Progenitor cell of endocrine pancreas (in vitro differentiated cells): ENCODE results near the gene VWA3B. TPM values are rescaled to one million over a fixed set of nuclear protein-coding genes. Genes with fewer than 3 reads are reported as not detected.
"Not testable (repeated sequence)": the region's sequence is repeated elsewhere in the genome, so short reads cannot be mapped to it uniquely, and the experiment has no call there.

Source experiments
- DNase-seq: peaks from one replicate; pipeline ENCODE4 v3.0.0; 2021; ENCODE audit warnings: low spot score; ENCODE audit not compliant: unreplicated experiment
- H3K27ac Mint-ChIP-seq: 2 replicates; pipeline ENCODE4 v1.8.0; 2021; ENCODE audit warnings: mild to moderate bottlenecking, moderate library complexity, mixed read lengths
- H3K27me3 Mint-ChIP-seq: 2 replicates; pipeline ENCODE4 v1.8.0; 2021; ENCODE audit warnings: mixed read lengths
- H3K36me3 Mint-ChIP-seq: 2 replicates; pipeline ENCODE4 v1.8.0; 2022; ENCODE audit warnings: mixed read lengths; ENCODE audit not compliant: insufficient read depth
- H3K4me1 Mint-ChIP-seq: 2 replicates; pipeline ENCODE4 v1.8.0; 2021; ENCODE audit warnings: low read depth, mixed read lengths
- H3K4me3 Mint-ChIP-seq: 2 replicates; pipeline ENCODE4 v1.8.0; 2021; ENCODE audit warnings: low read depth, mild to moderate bottlenecking, moderate library complexity, mixed read lengths
- H3K9me3 Mint-ChIP-seq: 2 replicates; pipeline ENCODE4 v1.8.0; 2021; ENCODE audit warnings: low read depth, mixed read lengths
- total RNA-seq: library from RNA; stranded (reverse); gene quantifications from 2 replicates; pipeline ENCODE4 v1.2.1, GENCODE V29; 2021
- TF ChIP-seq, protein P1 (sequence below): fragments of 200-600 bp; sonication (generic); IDR thresholded peaks from one replicate; pipeline ENCODE4 v1.5.0; 2021; ENCODE audit warnings: antibody characterized with exemption, mild to moderate bottlenecking; ENCODE audit not compliant: unreplicated experiment

The VWA3B gene
- total RNA-seq, 1 donor from 2014 or later: 0.12 TPM

DNA sequence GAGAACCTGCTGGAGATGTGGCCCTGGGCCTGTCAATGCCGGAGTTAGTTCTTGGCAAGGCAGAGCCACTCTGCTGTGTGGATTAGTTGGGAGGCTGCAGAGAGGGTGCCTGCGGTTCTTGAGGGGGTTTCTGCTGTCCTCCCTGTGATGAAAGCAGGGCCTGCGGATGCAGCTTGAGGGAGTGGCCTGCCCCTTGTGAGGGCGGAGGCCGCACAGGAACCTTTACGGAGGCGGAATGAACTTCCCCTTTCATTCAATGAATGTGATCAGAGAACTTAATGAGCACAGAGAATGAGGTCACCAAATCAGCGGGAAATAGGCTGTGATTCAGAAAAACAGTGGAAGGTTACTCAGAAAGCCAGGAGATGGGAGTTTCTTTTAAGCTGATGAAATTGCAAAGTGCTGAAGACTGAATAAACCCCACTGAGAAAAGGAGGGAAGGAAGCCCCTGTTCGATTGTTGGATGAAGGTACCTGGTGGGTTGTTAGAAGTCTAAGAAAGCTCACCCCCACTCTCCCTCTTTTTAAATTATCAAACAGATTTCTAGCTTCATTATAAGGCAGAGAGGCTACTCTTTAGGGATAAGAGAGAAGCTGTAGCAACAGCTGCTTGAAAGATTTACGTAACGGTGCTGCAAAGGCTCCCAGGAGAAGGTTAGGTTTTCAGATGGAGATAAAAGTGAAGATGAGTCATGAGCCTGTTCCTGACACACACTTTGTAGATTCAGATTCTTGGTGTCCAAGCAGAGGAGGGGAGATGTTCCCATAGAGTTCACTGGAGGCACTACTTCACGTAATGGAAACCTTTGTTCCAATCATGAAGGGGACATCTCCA is 47.4 kb downstream of the VWA3B start:
- Mint-ChIP-seq H3K4me3 (no peak overlapping the region), H3K27me3 (peaks cover 32% of the 10 kb centered on the region), H3K9me3 (peaks cover 3% of the 10 kb centered on the region), H3K36me3 (no peaks in the 10 kb centered on the region), H3K27ac (no peak overlapping the region), H3K4me1 (peaks cover 7% of the 10 kb centered on the region)
- DNase-seq: no peak
- TF ChIP-seq, protein P1, sequence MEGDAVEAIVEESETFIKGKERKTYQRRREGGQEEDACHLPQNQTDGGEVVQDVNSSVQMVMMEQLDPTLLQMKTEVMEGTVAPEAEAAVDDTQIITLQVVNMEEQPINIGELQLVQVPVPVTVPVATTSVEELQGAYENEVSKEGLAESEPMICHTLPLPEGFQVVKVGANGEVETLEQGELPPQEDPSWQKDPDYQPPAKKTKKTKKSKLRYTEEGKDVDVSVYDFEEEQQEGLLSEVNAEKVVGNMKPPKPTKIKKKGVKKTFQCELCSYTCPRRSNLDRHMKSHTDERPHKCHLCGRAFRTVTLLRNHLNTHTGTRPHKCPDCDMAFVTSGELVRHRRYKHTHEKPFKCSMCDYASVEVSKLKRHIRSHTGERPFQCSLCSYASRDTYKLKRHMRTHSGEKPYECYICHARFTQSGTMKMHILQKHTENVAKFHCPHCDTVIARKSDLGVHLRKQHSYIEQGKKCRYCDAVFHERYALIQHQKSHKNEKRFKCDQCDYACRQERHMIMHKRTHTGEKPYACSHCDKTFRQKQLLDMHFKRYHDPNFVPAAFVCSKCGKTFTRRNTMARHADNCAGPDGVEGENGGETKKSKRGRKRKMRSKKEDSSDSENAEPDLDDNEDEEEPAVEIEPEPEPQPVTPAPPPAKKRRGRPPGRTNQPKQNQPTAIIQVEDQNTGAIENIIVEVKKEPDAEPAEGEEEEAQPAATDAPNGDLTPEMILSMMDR: no peak

DNA sequence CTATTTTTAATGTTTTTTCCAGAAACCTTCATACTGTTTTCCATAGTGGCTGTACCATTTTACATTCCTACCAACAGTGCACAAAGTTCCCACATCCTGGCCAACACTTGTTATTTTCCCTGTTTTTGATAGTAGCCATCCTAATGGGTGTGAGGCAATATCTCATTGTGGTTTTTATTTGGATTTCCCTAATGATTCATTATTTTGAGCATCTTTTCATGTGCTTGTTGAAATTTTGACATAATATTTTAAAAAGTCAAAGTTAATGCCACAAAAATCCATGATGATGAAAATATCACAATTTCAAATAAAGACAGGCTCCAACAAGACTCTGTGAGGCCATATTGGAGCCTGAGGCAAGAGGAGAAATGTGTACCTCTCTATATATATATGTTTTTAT is 50.2 kb downstream of the VWA3B start:
- Mint-ChIP-seq H3K27ac (no peak overlapping the region), H3K36me3 (no peaks in the 10 kb centered on the region), H3K27me3 (peaks cover 12% of the 10 kb centered on the region), H3K4me1 (no peaks in the 10 kb centered on the region), H3K4me3 (no peak overlapping the region), H3K9me3 (peaks cover 3% of the 10 kb centered on the region)
- TF ChIP-seq, protein P1: no peak
- DNase-seq: no peak

DNA sequence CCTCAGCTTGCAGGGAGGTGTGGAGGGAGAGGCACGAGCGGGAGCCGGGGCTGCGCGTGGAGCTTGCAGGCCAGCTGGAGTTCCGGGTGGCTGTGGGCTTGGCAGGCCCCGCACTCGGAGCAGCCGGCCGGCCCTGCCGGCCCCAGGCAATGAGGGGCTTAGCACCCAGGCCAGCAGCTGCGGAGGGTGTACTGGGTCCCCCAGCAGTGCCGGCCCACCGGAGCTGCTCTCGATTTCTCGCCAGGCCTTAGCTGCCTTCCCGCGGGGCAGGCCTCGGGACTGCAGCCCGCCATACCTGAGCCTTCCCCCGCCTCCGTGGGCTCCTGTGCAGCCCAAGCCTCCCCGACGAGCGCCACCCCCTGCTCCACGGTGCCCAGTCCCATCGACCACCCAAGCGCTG is 52.0 kb downstream of the VWA3B start:
- not testable (repeated sequence) for DNase-seq, H3K4me1 Mint-ChIP-seq, H3K9me3 Mint-ChIP-seq, H3K27me3 Mint-ChIP-seq, H3K4me3 Mint-ChIP-seq, H3K36me3 Mint-ChIP-seq, H3K27ac Mint-ChIP-seq

DNA sequence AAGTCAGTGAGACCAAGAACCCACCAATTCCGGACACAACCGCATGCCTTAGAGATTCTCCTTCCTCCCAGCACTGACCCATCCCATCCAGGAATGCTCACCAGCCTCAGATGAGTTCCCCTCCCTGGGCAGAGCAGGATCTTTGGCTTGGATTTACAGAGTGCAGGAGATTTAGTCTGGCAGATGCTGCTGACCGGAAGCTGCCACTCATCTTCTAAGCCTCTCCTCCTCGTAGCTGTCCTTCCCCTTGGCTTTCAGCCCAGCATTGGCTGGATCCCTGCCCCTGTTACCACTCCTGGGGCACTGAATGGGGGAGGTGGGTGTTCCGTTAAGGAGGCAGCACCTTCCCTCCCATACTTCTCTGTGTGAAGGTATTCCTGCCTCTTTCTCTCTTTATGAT is 53.2 kb downstream of the VWA3B start:
- DNase-seq: no peak
- Mint-ChIP-seq H3K4me1 (no peaks in the 10 kb centered on the region), H3K36me3 (no peaks in the 10 kb centered on the region), H3K27ac (no peak overlapping the region), H3K27me3 (peaks cover 3% of the 10 kb centered on the region), H3K4me3 (no peak overlapping the region), H3K9me3 (peaks cover 3% of the 10 kb centered on the region)
- TF ChIP-seq, protein P1: no peak

DNA sequence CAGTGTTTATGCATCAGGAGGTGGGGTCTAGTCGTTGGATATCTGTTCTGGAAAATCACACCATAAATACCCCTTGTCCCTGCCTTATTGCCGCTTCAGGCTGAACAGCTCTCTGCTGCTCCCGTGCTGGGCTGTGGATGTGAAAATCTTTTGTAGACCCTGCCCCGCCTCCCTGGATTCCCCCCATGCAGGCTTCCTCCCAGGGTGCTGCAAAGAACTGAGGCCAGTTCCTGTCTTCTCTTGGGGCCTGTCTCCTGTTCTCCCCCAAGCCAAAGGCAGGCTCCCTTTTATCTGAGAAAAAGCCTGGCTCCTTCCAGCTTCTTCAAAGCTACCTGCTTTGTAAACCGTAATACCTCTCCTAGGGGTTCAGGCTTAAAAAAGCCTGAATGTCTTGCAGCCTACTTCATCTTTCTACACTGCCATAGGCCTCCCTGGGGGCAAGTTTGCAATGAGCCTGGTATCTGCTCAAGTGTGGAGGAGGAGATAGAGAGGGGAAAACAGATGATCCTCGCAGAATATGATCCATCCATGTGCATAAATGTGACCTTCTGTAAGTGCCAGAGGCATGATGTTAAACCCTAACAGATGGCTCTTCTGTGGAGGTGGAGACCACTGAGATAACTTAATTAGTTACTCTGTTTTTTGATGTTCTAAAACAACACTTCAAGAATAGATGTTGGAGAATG is 55.3 kb downstream of the VWA3B start:
- DNase-seq: no peak
- Mint-ChIP-seq H3K27me3 (peaks cover 3% of the 10 kb centered on the region), H3K4me3 (no peak overlapping the region), H3K4me1 (no peaks in the 10 kb centered on the region), H3K36me3 (no peaks in the 10 kb centered on the region), H3K9me3 (no peaks in the 10 kb centered on the region), H3K27ac (no peak overlapping the region)
- TF ChIP-seq, protein P1: no peak
